ENCODE results near the gene BCL2L2.

DNA sequence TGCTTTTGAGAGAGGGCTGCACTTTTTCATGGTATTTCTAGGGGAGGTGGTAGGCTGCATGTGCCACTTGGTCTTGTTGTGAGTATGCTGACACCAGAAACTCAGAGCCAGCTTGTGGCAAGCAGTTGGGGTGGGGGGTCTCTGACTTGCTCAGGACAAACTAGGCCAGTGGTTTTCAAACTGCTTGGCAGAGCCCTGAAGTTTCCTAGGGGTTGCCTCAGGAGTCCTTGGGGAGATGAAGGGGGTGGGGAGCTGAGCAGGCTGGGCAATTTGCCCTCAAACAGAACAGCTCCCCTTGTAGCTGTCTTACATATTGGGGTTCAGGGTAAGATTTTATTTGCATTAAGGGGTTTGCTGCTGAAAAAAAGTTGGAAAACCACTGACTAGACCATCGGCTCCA is 3.9 kb downstream of the BCL2L2 start:
- TF ChIP-seq, protein P1, sequence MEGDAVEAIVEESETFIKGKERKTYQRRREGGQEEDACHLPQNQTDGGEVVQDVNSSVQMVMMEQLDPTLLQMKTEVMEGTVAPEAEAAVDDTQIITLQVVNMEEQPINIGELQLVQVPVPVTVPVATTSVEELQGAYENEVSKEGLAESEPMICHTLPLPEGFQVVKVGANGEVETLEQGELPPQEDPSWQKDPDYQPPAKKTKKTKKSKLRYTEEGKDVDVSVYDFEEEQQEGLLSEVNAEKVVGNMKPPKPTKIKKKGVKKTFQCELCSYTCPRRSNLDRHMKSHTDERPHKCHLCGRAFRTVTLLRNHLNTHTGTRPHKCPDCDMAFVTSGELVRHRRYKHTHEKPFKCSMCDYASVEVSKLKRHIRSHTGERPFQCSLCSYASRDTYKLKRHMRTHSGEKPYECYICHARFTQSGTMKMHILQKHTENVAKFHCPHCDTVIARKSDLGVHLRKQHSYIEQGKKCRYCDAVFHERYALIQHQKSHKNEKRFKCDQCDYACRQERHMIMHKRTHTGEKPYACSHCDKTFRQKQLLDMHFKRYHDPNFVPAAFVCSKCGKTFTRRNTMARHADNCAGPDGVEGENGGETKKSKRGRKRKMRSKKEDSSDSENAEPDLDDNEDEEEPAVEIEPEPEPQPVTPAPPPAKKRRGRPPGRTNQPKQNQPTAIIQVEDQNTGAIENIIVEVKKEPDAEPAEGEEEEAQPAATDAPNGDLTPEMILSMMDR (conservative IDR thresholded peaks at IDR 0.05): no peak
- no peak for TF ChIP-seq ZFX (IDR thresholded peaks at IDR 0.05)

All from C4-2B (cell line).